H1 (cell line): Measurements from ENCODE around the gene MAGOHB. TPM values are rescaled to one million over a fixed set of nuclear protein-coding genes. Genes with fewer than 3 reads are reported as not detected.

Experiments
- CTCF ChIA-PET: fragments of 300-600 bp; sonication (Branson Sonifier 250); formaldehyde crosslinking; loops from one replicate; lab custom pipeline; 2021; ENCODE audit not compliant: partially characterized antibody; lab: Charles Lee
- POLR2A ChIA-PET: fragments of 300-600 bp; sonication (Branson Sonifier 250); formaldehyde crosslinking; loops from one replicate; lab custom pipeline; 2021; ENCODE audit warnings: inconsistent platforms; ENCODE audit not compliant: partially characterized antibody; lab: Charles Lee
- DNase-seq, 2 experiments: peaks; one replicate each; pipeline versions ENCODE4 v3.0.0 to v3.0.0-alpha.2; 2010 to 2022; ENCODE audit warnings: low spot score in 2 of 2, low read depth in 1 of 2, mixed read lengths in 1 of 2
- FAIRE-seq: peaks from 2 replicates; lab custom pipeline; 2011; peaks lifted over from hg19 to GRCh38; lab: Jason Lieb, UNC
- H2AFZ ChIP-seq: 2 replicates; pipeline ENCODE4 v1.8.1; 2012; ENCODE audit warnings: low read length, inconsistent platforms
- H2AK5ac ChIP-seq: 2 replicates; pipeline ENCODE4 v1.6.1; 2013; ENCODE audit warnings: low read depth, low read length
- H2BK120ac ChIP-seq: replicated peaks from 2 replicates; pipeline ENCODE3; 2013; ENCODE audit warnings: low read depth, low read length, inconsistent platforms
- H2BK12ac ChIP-seq: 2 replicates; pipeline ENCODE4 v1.6.1; 2013; ENCODE audit warnings: low read depth, low read length
- H2BK15ac ChIP-seq: 2 replicates; pipeline ENCODE4 v1.6.1; 2013; ENCODE audit warnings: low read length
- H2BK20ac ChIP-seq: 2 replicates; pipeline ENCODE4 v1.6.1; 2013; ENCODE audit warnings: low read length
- H2BK5ac ChIP-seq: 2 replicates; pipeline ENCODE4 v1.6.1; 2013; ENCODE audit warnings: low read depth, low read length
- H3K14ac ChIP-seq: 2 replicates; pipeline ENCODE4 v1.6.1; 2013; ENCODE audit warnings: inconsistent platforms; ENCODE audit not compliant: insufficient read length
- H3K18ac ChIP-seq: 2 replicates; pipeline ENCODE4 v1.6.1; 2013; ENCODE audit warnings: low read length; ENCODE audit errors: extremely low read depth
- H3K23ac ChIP-seq: 2 replicates; pipeline ENCODE4 v1.6.1; 2013; ENCODE audit warnings: inconsistent platforms; ENCODE audit not compliant: insufficient read length
- H3K23me2 ChIP-seq: 2 replicates; pipeline ENCODE4 v1.6.1; 2013; ENCODE audit warnings: low read depth, low read length
- H3K27ac ChIP-seq: 2 replicates; pipeline ENCODE4 v1.6.1; 2011; ENCODE audit warnings: low read depth, low read length, inconsistent platforms
- H3K27me3 ChIP-seq, 4 experiments: replicated peaks in 1 of 4; 1 replicate in 1 of 4; 2 replicates in 3 of 4; pipeline versions ENCODE4 v1.6.1 to v1.8.1; 2011 to 2013; ENCODE audit warnings: low read length in 3 of 4, mild to moderate bottlenecking in 3 of 4, inconsistent platforms in 2 of 4, mixed read lengths in 2 of 4, moderate library complexity in 1 of 4; ENCODE audit not compliant: control insufficient read depth in 3 of 4, insufficient read depth in 3 of 4; ENCODE audit errors: extremely low read depth in 1 of 4
- H3K36me3 ChIP-seq, 4 experiments: 2 replicates each; pipeline versions ENCODE4 v1.6.1 to v1.8.1; 2011 to 2013; ENCODE audit warnings: mild to moderate bottlenecking in 4 of 4, low read length in 3 of 4, moderate library complexity in 2 of 4, control low read depth in 1 of 4, inconsistent platforms in 1 of 4; ENCODE audit not compliant: insufficient read depth in 4 of 4, control insufficient read depth in 2 of 4
- H3K4ac ChIP-seq: replicated peaks from 2 replicates; pipeline ENCODE3; 2013; ENCODE audit warnings: low read length, low read depth, mixed read lengths, inconsistent platforms; ENCODE audit not compliant: insufficient read length
- H3K4me1 ChIP-seq, 4 experiments: replicated peaks in 1 of 4; 1 replicate in 1 of 4; 2 replicates in 3 of 4; pipeline versions ENCODE4 v1.6.1 to v1.8.1; 2011 to 2013; ENCODE audit warnings: low read length in 3 of 4, inconsistent platforms in 2 of 4, mixed read lengths in 1 of 4; ENCODE audit not compliant: insufficient read depth in 4 of 4, control insufficient read depth in 3 of 4
- H3K4me2 ChIP-seq, 2 experiments: 2 replicates each; pipeline versions ENCODE4 v1.6.1 to v1.8.1; 2011 to 2013; ENCODE audit warnings: low read depth in 2 of 2, low read length in 2 of 2, control low read depth in 1 of 2, inconsistent platforms in 1 of 2, mild to moderate bottlenecking in 1 of 2; ENCODE audit not compliant: insufficient read depth in 1 of 2
- H3K4me3 ChIP-seq, 4 experiments: fragments of 200-600, 300-600 bp in 1 of 4; sonication (generic), shearing (Covaris generic), sonication (Bioruptor Twin) in 1 of 4; 2 replicates each; pipeline versions ENCODE4 v1.5.1 to v1.8.1; 2011 to 2016; ENCODE audit warnings: low read length in 4 of 4, low read depth in 3 of 4, control low read depth in 2 of 4, inconsistent platforms in 2 of 4, mild to moderate bottlenecking in 2 of 4, mixed read lengths in 1 of 4, moderate library complexity in 1 of 4; ENCODE audit not compliant: insufficient read depth in 2 of 4; ENCODE audit errors: extremely low read depth in 1 of 4
- H3K56ac ChIP-seq: replicated peaks from 2 replicates; pipeline ENCODE3; 2013; ENCODE audit warnings: low read depth, mild to moderate bottlenecking, mixed read lengths, low read length, inconsistent platforms; ENCODE audit not compliant: insufficient read length
- H3K79me1 ChIP-seq: 2 replicates; pipeline ENCODE4 v1.6.1; 2013; ENCODE audit warnings: low read depth, low read length, control low read depth
- H3K79me2 ChIP-seq, 2 experiments: 2 replicates each; pipeline versions ENCODE4 v1.6.1 to v1.8.1; 2012 to 2013; ENCODE audit warnings: low read length in 2 of 2, mild to moderate bottlenecking in 2 of 2, inconsistent platforms in 1 of 2; ENCODE audit not compliant: insufficient read depth in 2 of 2, control insufficient read depth in 1 of 2
- H3K9ac ChIP-seq, 4 experiments: replicated peaks in 1 of 4; 1 replicate in 1 of 4; 2 replicates in 3 of 4; pipeline versions ENCODE4 v1.6.1 to v1.8.1; 2011 to 2013; ENCODE audit warnings: low read depth in 3 of 4, low read length in 3 of 4, control low read depth in 2 of 4, mild to moderate bottlenecking in 2 of 4, moderate library complexity in 2 of 4, inconsistent platforms in 1 of 4; ENCODE audit errors: extremely low read depth in 1 of 4
- H3K9me3 ChIP-seq, 2 experiments: 2 replicates each; pipeline versions ENCODE4 v1.6.1 to v1.8.1; 2012 to 2013; ENCODE audit warnings: mild to moderate bottlenecking in 2 of 2, moderate library complexity in 2 of 2, control low read depth in 1 of 2, inconsistent platforms in 1 of 2, low read depth in 1 of 2, low read length in 1 of 2, mixed read lengths in 1 of 2; ENCODE audit not compliant: insufficient read depth in 2 of 2
- H4K20me1 ChIP-seq, 2 experiments: replicated peaks in 1 of 2; 2 replicates each; pipeline versions ENCODE3 to v1.8.1; 2011 to 2013; ENCODE audit warnings: inconsistent platforms in 2 of 2, low read length in 2 of 2, mild to moderate bottlenecking in 1 of 2; ENCODE audit not compliant: insufficient read depth in 2 of 2, control insufficient read depth in 1 of 2
- H4K5ac ChIP-seq: 2 replicates; pipeline ENCODE4 v1.6.1; 2013; ENCODE audit warnings: low read length, low read depth, mixed read lengths, inconsistent platforms; ENCODE audit not compliant: insufficient read length
- H4K8ac ChIP-seq: 2 replicates; pipeline ENCODE4 v1.8.0; 2013; ENCODE audit warnings: mild to moderate bottlenecking, moderate library complexity, low read length, inconsistent platforms; ENCODE audit not compliant: insufficient read depth; ENCODE audit errors: extremely low read depth
- H4K91ac ChIP-seq: replicated peaks from 2 replicates; pipeline ENCODE3; 2013; ENCODE audit warnings: low read length, mixed read lengths, inconsistent platforms; ENCODE audit not compliant: insufficient read length
- ASH2L ChIP-seq: fragments of 200-600, 300-600 bp; sonication (generic); IDR thresholded peaks from one replicate; pipeline ENCODE4 v1.7.1; 2017; ENCODE audit warnings: low read length
- ATF3 ChIP-seq: IDR thresholded peaks from 2 replicates; pipeline ENCODE4 v1.6.1; 2011; ENCODE audit warnings: low read depth, mild to moderate bottlenecking, low read length; ENCODE audit not compliant: insufficient read depth
- CBX8 ChIP-seq: fragments of 300-800, 300-1000 bp; sonication (generic); IDR thresholded peaks from 2 replicates; pipeline ENCODE4 v1.7.1; 2016; ENCODE audit warnings: low read depth, low read length, borderline replicate concordance
- CHD1 ChIP-seq: IDR thresholded peaks from 2 replicates; pipeline ENCODE4 v1.6.1; 2012; ENCODE audit warnings: low read depth, low read length, improper control_type of control experiment
- EP300 ChIP-seq, 2 experiments: IDR thresholded peaks; 1 replicate in 1 of 2; 2 replicates in 1 of 2; pipeline ENCODE4 v1.6.1; 2011 to 2012; ENCODE audit warnings: low read depth in 2 of 2, low read length in 2 of 2, mild to moderate bottlenecking in 2 of 2, borderline replicate concordance in 1 of 2, inconsistent platforms in 1 of 2, moderate library complexity in 1 of 2
- FOSL1 ChIP-seq: IDR thresholded peaks from 2 replicates; pipeline ENCODE4 v1.6.1; 2011; ENCODE audit warnings: mild to moderate bottlenecking, low read depth, low read length, moderate library complexity; ENCODE audit not compliant: insufficient read depth
- GABPA ChIP-seq: IDR thresholded peaks from 2 replicates; pipeline ENCODE4 v1.6.1; 2011; ENCODE audit warnings: mild to moderate bottlenecking, low read length, moderate library complexity, borderline replicate concordance; ENCODE audit not compliant: insufficient read depth
- GTF2F1 ChIP-seq: IDR thresholded peaks from 2 replicates; pipeline ENCODE4 v1.6.1; 2012; ENCODE audit warnings: low read depth, low read length, improper control_type of control experiment, borderline replicate concordance
- KDM1A ChIP-seq: fragments of 200-600, 300-600 bp; sonication (generic); IDR thresholded peaks from 2 replicates; pipeline ENCODE4 v1.7.1; 2016; ENCODE audit warnings: mild to moderate bottlenecking, low read length, borderline replicate concordance
- KDM4A ChIP-seq: IDR thresholded peaks from one replicate; pipeline ENCODE4 v1.7.1; 2012; ENCODE audit warnings: low read depth, mild to moderate bottlenecking, moderate library complexity, low read length, inconsistent platforms; ENCODE audit not compliant: severe bottlenecking
- KDM5A ChIP-seq: fragments of 200-600 bp; IDR thresholded peaks from 2 replicates; pipeline ENCODE4 v1.7.1; 2012; ENCODE audit warnings: mild to moderate bottlenecking, low read length, inconsistent platforms, mixed read lengths
- POU5F1 ChIP-seq: IDR thresholded peaks from 2 replicates; pipeline ENCODE4 v1.6.1; 2011; ENCODE audit warnings: low read depth, mild to moderate bottlenecking, low read length, moderate library complexity
- SAP30 ChIP-seq: fragments of 300-600 bp; sonication (generic); IDR thresholded peaks from 2 replicates; pipeline ENCODE4 v1.7.1; 2012; ENCODE audit warnings: low read length, moderate library complexity, mild to moderate bottlenecking, inconsistent platforms; ENCODE audit not compliant: insufficient read depth, insufficient replicate concordance
- YY1 ChIP-seq: IDR thresholded peaks from 2 replicates; pipeline ENCODE4 v1.6.1; 2011; ENCODE audit warnings: low read depth, mild to moderate bottlenecking, low read length
- whole genome bisulfite sequencing, 2 experiments: shearing (Covaris generic) in 1 of 2; methylation state at CpG; one replicate each; pipeline versions ENCODE4 v1.1.6 to v1.1.7; 2013 to 2015; ENCODE audit warnings: low lambda C conversion rate in 2 of 2, mixed read lengths in 2 of 2, inconsistent platforms in 1 of 2, low coverage in 1 of 2, missing lambda C conversion rate in 1 of 2; ENCODE audit not compliant: insufficient replicate concordance in 2 of 2, insufficient coverage in 1 of 2, insufficient read length in 1 of 2; ENCODE audit errors: extremely low coverage in 1 of 2, missing lambda C conversion rate in 1 of 2; 5-methylcytosine and 5-hydroxymethylcytosine counted together
- polyA plus RNA-seq, 7 experiments: library from polyadenylated mRNA; depleted of rRNA in 3 of 7; stranded (reverse) in 5 of 7; unstranded in 2 of 7; fragments of >200 nt in 5 of 7; fragments of 200-250 nt in 2 of 7; gene quantifications; 1 replicate in 5 of 7; 2 replicates in 1 of 7; 4 replicates in 1 of 7; pipeline versions ENCODE4 v1.2.1 to v1.2.3, GENCODE V29; 2011 to 2013; ENCODE audit warnings: missing spikeins in 2 of 7, mixed read lengths in 2 of 7
- total RNA-seq: library from RNA; stranded (reverse); fragmentation: NEBNext Ultra II Directional; extraction: Animal tissue kit (Norgen Biotek cat#: 25700); gene quantifications from 2 replicates; pipeline ENCODE4 v1.2.1, GENCODE V29; 2021

Gene MAGOHB
- total and polyA plus RNA-seq, 2 of the 8 experiments (the other 6 are each of a cell fraction or from before 2014, with no cell fraction given) = 21.5 to 53.7 TPM

GRCh38 chr12:10557329-10557728, 56.1 kb downstream of the MAGOHB start:
- no peak overlapping the region for H4K91ac ChIP-seq
- H3K14ac ChIP-seq = no peak overlapping the region
- H3K79me1 ChIP-seq = no peaks in the 10 kb centered on the region
- 87% methylated on average over 6 of the region's 6 CpGs; no CpG with 5 or more reads in 1 of the 2 experiments for WGBS, 2 experiments
- H3K18ac ChIP-seq = no peak overlapping the region
- no peak overlapping the region for H2BK12ac ChIP-seq
- H3K4ac ChIP-seq = no peak overlapping the region
- H4K5ac ChIP-seq = no peak overlapping the region
- H3K9ac ChIP-seq = no peak overlapping the region
- H3K27ac ChIP-seq = no peak overlapping the region
- H3K9me3 ChIP-seq = no peaks in the 10 kb centered on the region
- no peaks in the 10 kb centered on the region for H3K79me2 ChIP-seq
- no peak overlapping the region for H3K23ac ChIP-seq
- H3K4me3 ChIP-seq = no peak overlapping the region
- H2AFZ ChIP-seq = peak overlapping the region; percentile 82
- H3K27me3 ChIP-seq = no peaks in the 10 kb centered on the region
- H3K56ac ChIP-seq = no peak overlapping the region
- no peak overlapping the region for H2BK120ac ChIP-seq
- H2BK20ac ChIP-seq = no peak overlapping the region
- peaks cover 0 to 5% (median 2%) of the 10 kb centered on the region in 4 experiments; a peak in 2 of 7 replicates for H3K4me1 ChIP-seq
- no peak overlapping the region for H2BK15ac ChIP-seq
- H3K4me2 ChIP-seq = no peak overlapping the region
- FAIRE-seq = peak; percentile 7
- no peak overlapping the region for H2AK5ac ChIP-seq
- H3K36me3 ChIP-seq = no peaks in the 10 kb centered on the region
- no peaks in the 10 kb centered on the region for H3K23me2 ChIP-seq
- no peak for DNase-seq
- ChIA-PET CTCF (interaction anchor here (2.0 to 3.5 kb wide), 2 partner anchors 226 to 322 kb away, joined by 7 to 19 read pairs; no protein-coding TSS in a partner anchor), POLR2A (no interaction called here)
- no peak overlapping the region for H2BK5ac ChIP-seq
- H4K8ac ChIP-seq = no peak overlapping the region
- no peaks in the 10 kb centered on the region for H4K20me1 ChIP-seq
- no peak for TF ChIP-seq EP300 (IDR thresholded peaks at IDR 0.05; ENCODE audit: borderline replicate concordance in 1 of 2, low read depth in 2 of 2, low read length in 2 of 2)
- TF ChIP-seq KDM1A = no peak
- TF ChIP-seq KDM4A = no peak
- TF ChIP-seq ATF3 = no peak
- TF ChIP-seq ASH2L = no peak
- no peak for TF ChIP-seq GABPA
- TF ChIP-seq YY1 = no peak
- no peak for TF ChIP-seq SAP30
- no peak for TF ChIP-seq POU5F1
- TF ChIP-seq FOSL1 = no peak
- no peak for TF ChIP-seq CBX8
- no peak for TF ChIP-seq GTF2F1
- TF ChIP-seq CHD1 = no peak
- TF ChIP-seq KDM5A = no peak
